Heart left ventricle (tissue), 16 donors: Measurements from ENCODE around the gene KRT34. TPM values are rescaled to one million over a fixed set of nuclear protein-coding genes. Genes with fewer than 3 reads are reported as not detected.

Experiments
- ATAC-seq, 4 donors: fragments of 200-7000 bp; cut with Tn5 transposase; one replicate each; pipeline ENCODE4 v1.9.1; 2020 to 2022; ENCODE audit warnings: moderate library complexity in 4 of 4, mild to moderate bottlenecking in 3 of 4, moderate number of reproducible peaks in 1 of 4
- DNase-seq, 5 donors: peaks; one replicate each; pipeline ENCODE4 v3.0.0-alpha.2; 2020
- H3K27ac ChIP-seq, 12 donors: fragments of 200-600 bp; sonication (generic) in 4 of 12; one replicate each; pipeline versions ENCODE4 v1.5.0 to v1.8.0; 2016 to 2022; ENCODE audit warnings: mild to moderate bottlenecking in 2 of 12
- H3K27me3 ChIP-seq, 9 donors: fragments of 200-600 bp; sonication (generic) in 2 of 9; one replicate each; pipeline versions ENCODE4 v1.5.1 to v1.8.0; 2016 to 2022; ENCODE audit warnings: mild to moderate bottlenecking in 3 of 9
- H3K36me3 ChIP-seq, 9 donors: fragments of 200-600 bp; sonication (generic) in 2 of 9; one replicate each; pipeline versions ENCODE4 v1.5.0 to v1.8.0; 2018 to 2022; ENCODE audit warnings: mild to moderate bottlenecking in 2 of 9
- H3K4me1 ChIP-seq, 12 donors: fragments of 200-600 bp; sonication (generic) in 4 of 12; one replicate each; pipeline versions ENCODE4 v1.5.0 to v1.8.0; 2016 to 2022; ENCODE audit warnings: mild to moderate bottlenecking in 3 of 12
- H3K4me3 ChIP-seq, 12 donors: fragments of 200-600 bp; sonication (generic) in 4 of 12; one replicate each; pipeline versions ENCODE4 v1.5.0 to v1.8.0; 2017 to 2022; ENCODE audit warnings: mild to moderate bottlenecking in 9 of 12, moderate library complexity in 4 of 12
- H3K9me3 ChIP-seq, 12 donors: fragments of 200-600 bp; sonication (generic) in 4 of 12; one replicate each; pipeline versions ENCODE4 v1.5.0 to v1.8.0; 2016 to 2022; ENCODE audit warnings: mild to moderate bottlenecking in 1 of 12
- CTCF ChIP-seq, 12 donors: fragments of 200-600 bp; sonication (generic) in 4 of 12; IDR thresholded peaks; one replicate each; pipeline versions ENCODE4 v1.5.0 to v1.8.0; 2018 to 2022; ENCODE audit warnings: antibody characterized with exemption in 12 of 12, mild to moderate bottlenecking in 5 of 12
- POLR2A ChIP-seq, 2 donors: fragments of 450-650 bp; IDR thresholded peaks; one replicate each; pipeline ENCODE4 v1.6.1; 2017; ENCODE audit warnings: antibody characterized with exemption in 2 of 2, mild to moderate bottlenecking in 2 of 2, moderate library complexity in 2 of 2
- WGBS, 4 donors: extraction: QIAGEN DNeasy Blood & Tissue Kit in 2 of 4; methylation state at CpG; one replicate each; pipeline versions ENCODE4 v1.1.5 to v1.1.7; 2013 to 2018; 5-methylcytosine and 5-hydroxymethylcytosine counted together
- intact Hi-C, 10 donors: fragments of 100-400 bp; cut with DNase I; formaldehyde crosslinking; loops; one replicate each; pipeline versions ENCODE4 v1.11.1 to v1.14.2; 2022
- polyA plus RNA-seq, 2 donors: library from polyadenylated mRNA; stranded (reverse); fragments of 200-250 nt; gene quantifications; one replicate each; pipeline ENCODE4 v1.2.3, GENCODE V29; 2013
- total RNA-seq, 9 donors: library from RNA; depleted of rRNA in 2 of 9; stranded (reverse); fragments of >200 nt in 2 of 9; fragmentation: NEBNext Ultra II Directional in 3 of 9; extraction: Animal tissue kit (Norgen Biotek cat#: 25700) in 3 of 9; gene quantifications; one replicate each; pipeline versions ENCODE4 v1.1.0 to v1.2.4, GENCODE V29; 2016 to 2023
- donor health status: ischemic (EF 13 %, LVEDD 7.1; RV severe dilation, severe dysfunction).
- donor health status: healthy with polysubstance abuse.
- donor health status: DM: no; HTN: yes; CAD: no.
- donor health status: DM: no; HTN: no; CAD: no.
- donor health status: ischemic (EF 25% LVEDD 6.9; RV normal size, moderate dysfunction).
- donor health status: ischemic (EF 25% LVEDD 5.7; RV mildly dilated, moderate dysfunction).
- donor health status: healthy.
- donor health status: DM: yes; HTN: yes; CAD: no.
- donor health status: ischemic (EF 35%, LVEDD 5.7; RV mildly dilated, moderate dysfunction).
- donor health status: nonischemic (EF 11% LVEDD 7.7; RV severe dilation, severe dysfunction).
- donor health status: DM: yes; HTN: yes; CAD: no.
- donor health status: PGD.
- donor health status: ischemic (EF 29% LVEDD 5.4; RV normal size, mild dysfunction).
- donor health status: nonischemic (EF 23%, LVEDD 6.1; RV moderate dilation, normal function).

Gene KRT34
- total and polyA plus RNA-seq, 11 donors: not detected

- H3K9me3 ChIP-seq: peaks cover 0 to 10% (median 0%) of the 10 kb centered on the region in 12 donors
- no peaks in the 10 kb centered on the region for H3K36me3 ChIP-seq
- WGBS, 4 donors: 48 to 59% (median 58%) methylated on average over 2 of the region's 2 CpGs
- peak overlapping the region in 1 of 12 donors; percentile 67 for H3K27ac ChIP-seq
- DNase-seq (no peak), ATAC-seq (no peak)
- H3K27me3 ChIP-seq: peaks cover 0 to 5% (median 0%) of the 10 kb centered on the region in 9 donors
- H3K4me1 ChIP-seq: peaks cover 0 to 25% (median 0%) of the 10 kb centered on the region in 12 donors
- TF ChIP-seq POLR2A (IDR thresholded peaks at IDR 0.05) (no peak), CTCF (IDR thresholded peaks at IDR 0.05) (no peak)
- H3K4me3 ChIP-seq: no peak overlapping the region
- intact Hi-C loops: no loop called here
Observed at GRCh38 chr17:41339571-41340172, 42.4 kb downstream of the KRT34 start.

DNA sequence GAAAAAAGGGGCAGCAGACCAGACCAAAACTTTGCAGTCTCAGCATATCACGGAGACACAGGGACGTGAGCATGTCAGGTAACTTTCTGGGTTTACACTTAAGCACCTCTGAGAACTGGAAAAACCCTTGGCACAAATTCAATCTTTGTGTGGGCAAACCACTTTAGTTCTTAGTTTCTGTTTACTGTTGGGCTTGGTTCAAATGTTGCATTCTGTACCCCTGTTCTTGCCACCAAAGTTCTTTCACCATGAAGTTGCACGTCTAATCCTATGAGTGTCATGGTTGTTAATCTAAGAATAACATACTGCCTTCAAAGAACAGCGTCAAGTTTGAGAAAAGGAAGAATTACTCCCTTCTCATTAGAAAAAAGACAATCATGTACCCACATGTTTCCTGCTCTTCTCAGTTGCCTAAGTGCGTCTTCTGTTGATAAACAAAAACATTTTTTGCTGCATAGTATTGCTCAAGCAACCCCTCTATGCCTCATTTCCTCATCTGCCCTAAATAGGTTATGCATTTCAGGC lies 43.1 kb downstream of the KRT34 start:
- WGBS, 4 donors: 51 to 63% (median 55%) methylated on average over 5 of the region's 5 CpGs
- no peak for DNase-seq
- peaks cover 0 to 10% (median 0%) of the 10 kb centered on the region in 12 donors for H3K9me3 ChIP-seq
- peak overlapping the region in 1 of 12 donors; percentile 67 for H3K27ac ChIP-seq
- intact Hi-C loops: no loop called here
- H3K27me3 ChIP-seq: peaks cover 0 to 6% (median 0%) of the 10 kb centered on the region in 9 donors
- H3K4me1 ChIP-seq: peaks cover 0 to 25% (median 0%) of the 10 kb centered on the region in 12 donors
- no peak for ATAC-seq
- TF ChIP-seq CTCF (IDR thresholded peaks at IDR 0.05) (no peak), POLR2A (IDR thresholded peaks at IDR 0.05) (no peak)
- H3K4me3 ChIP-seq: no peak overlapping the region
- no peaks in the 10 kb centered on the region for H3K36me3 ChIP-seq

DNA sequence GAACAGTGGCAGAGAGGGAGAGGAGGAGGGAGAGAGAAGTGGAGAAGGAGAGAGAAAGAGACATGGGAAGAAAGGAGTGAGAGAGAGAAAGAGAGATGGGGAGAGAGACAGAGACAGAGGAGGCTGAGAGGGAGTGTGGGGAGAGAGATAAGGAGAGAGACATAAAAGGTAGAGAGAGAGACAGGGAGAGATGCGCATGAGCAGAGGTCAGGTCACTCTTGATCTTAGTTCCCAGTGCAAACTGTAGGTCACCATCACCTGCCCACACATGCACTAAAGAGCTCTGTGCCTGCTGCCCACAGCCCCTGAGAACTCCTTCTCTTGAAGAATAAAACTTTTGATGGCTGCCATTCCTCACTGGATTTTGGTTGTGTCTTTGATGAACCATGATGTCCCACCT lies 46.4 kb downstream of the KRT34 start:
- H3K4me1 ChIP-seq: peaks cover 0 to 22% (median 0%) of the 10 kb centered on the region in 12 donors
- DNase-seq (no peak), ATAC-seq (no peak)
- TF ChIP-seq CTCF (IDR thresholded peaks at IDR 0.05) (no peak), POLR2A (IDR thresholded peaks at IDR 0.05) (no peak)
- no peaks in the 10 kb centered on the region for H3K9me3 ChIP-seq
- WGBS, 4 donors: 93 to 100% (median 95%) methylated on average over 1 of the region's 1 CpG
- no peak overlapping the region for H3K27ac ChIP-seq
- H3K4me3 ChIP-seq: no peak overlapping the region
- intact Hi-C loops: no loop called here
- peaks cover 0 to 15% (median 0%) of the 10 kb centered on the region in 9 donors for H3K27me3 ChIP-seq
- no peaks in the 10 kb centered on the region for H3K36me3 ChIP-seq

DNA sequence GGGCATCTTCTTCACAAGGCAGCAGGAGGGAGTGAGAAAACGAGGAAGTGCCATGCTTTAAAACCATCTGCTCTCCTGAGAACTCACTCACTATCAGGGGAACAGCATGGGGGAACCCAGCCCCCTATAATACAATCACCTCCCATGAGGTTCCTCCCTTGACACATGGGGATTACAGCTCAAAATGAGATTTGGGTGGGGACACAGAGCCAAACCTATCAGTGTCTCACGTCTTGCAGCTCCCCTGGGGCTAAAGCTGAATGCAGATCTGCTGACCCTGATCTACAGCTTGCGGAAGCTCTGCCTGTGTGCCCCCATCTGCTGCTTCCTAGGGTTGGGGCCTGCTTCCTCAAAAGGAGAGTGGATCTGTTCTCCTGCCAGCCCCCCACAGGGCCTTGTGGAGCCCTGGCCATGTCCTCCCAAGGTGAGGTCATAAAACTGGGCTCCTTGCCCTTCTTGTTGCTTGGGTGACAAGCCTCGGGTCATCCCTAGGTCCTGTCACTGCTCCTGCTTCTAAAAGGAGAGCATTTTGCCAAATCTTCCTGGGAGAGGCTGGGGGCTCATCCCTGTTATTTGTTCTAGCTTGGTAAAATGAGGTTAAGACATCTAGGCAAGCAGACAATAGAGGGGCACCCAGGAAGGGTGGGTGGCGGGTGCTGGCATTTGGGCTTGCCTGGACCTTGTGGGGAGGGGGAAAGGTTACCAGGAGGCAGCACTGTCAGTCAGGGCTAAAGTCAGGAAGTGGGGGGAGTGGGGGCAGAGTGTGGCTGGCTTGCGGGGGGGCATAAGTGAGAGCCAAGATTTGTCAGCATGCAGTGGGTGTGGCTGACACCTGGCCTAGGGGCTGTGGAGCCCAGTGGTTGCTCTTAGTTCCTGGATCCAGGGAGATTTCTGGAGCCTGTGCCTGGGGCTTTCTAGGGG lies 47.5 kb downstream of the KRT34 start:
- no peak for ATAC-seq
- Histone ChIP-seq H3K27me3 (peaks cover 0 to 15% (median 0%) of the 10 kb centered on the region in 9 donors), H3K4me1 (peaks cover 0 to 11% (median 0%) of the 10 kb centered on the region in 12 donors), H3K36me3 (no peaks in the 10 kb centered on the region), H3K9me3 (no peaks in the 10 kb centered on the region), H3K4me3 (no peak overlapping the region), H3K27ac (no peak overlapping the region)
- intact Hi-C loops: no loop called here
- WGBS, 4 donors: 58 to 66% (median 63%) methylated on average over 4 to 6 of the region's 6 CpGs
- DNase-seq: no peak
- TF ChIP-seq CTCF (IDR thresholded peaks at IDR 0.05) (no peak), POLR2A (IDR thresholded peaks at IDR 0.05) (no peak)
